GM12891 (cell line): ENCODE results near the gene PIK3CB.

Source experiments
- POLR2A ChIP-seq: IDR thresholded peaks from 2 replicates; pipeline ENCODE4 v1.6.1; 2011; ENCODE audit warnings: low read depth, low read length, control low read depth
- TAF1 ChIP-seq: IDR thresholded peaks from 2 replicates; pipeline ENCODE4 v1.6.1; 2011; ENCODE audit warnings: low read depth, low read length, control low read depth

GRCh38 chr3:138809500-138810256, 25.1 kb downstream of the PIK3CB start:
- TF ChIP-seq POLR2A (no peak), TAF1 (no peak)
